Measurements from ENCODE around the gene C1orf198. TPM values are rescaled to one million over a fixed set of nuclear protein-coding genes. Genes with fewer than 3 reads are reported as not detected.

C1orf198 gene
- total and polyA plus RNA-seq, 4 donors, result 3.9 to 11.1 (median 10.4) TPM

DNA sequence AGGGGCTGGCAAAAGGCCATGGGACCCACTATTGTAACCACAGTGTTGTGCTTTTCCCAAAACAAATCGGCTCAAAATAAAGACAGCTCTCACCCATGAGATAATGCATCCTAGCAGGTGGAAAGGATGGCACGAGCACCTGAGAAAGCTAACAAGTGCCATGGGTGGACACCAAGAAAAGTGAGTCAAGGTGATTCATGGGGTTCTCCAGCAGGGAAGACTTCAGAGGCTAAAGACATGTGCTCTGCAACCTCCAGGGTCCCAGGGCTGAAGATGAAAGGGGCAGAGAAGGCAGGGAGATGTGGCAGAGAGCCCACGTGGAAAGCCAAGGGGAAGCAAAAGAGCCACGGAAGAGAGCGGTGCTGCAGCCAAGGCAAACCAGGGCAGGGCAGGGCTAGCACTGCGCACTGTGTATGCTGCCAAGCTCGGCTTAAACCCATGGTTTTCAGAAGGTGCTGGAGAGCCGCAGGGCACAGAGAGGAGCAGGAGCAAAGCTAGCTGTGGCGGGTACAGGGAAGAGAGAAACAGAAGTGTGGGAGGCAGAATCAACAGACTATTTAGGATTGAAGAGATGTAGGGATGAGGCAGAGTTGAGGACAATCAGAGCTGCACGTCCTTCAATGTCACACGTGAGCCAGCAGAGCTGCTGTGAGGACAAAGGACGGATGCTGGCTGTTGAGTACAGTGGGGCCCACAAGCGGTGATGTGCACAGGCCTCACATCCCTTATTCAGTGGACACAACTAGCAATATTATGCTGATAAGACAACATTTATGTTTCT, 41.8 kb upstream of the C1orf198 start:
- no peak for DNase-seq (ENCODE audit: low spot score)
- Histone ChIP-seq H3K36me3 (ENCODE audit: control insufficient read depth in 4 of 4, insufficient read depth in 3 of 4, low read depth in 1 of 4, low read length in 3 of 4) (peaks cover 5 to 20% (median 14%) of the 10 kb centered on the region in 4 donors), H3K4me1 (ENCODE audit: control insufficient read depth in 4 of 4, insufficient read depth in 4 of 4, low read length in 3 of 4) (peaks cover 0 to 3% (median 0%) of the 10 kb centered on the region in 4 donors), H3K9ac (ENCODE audit: low read depth in 1 of 2, low read length in 2 of 2) (no peak overlapping the region), H3K4me3 (ENCODE audit: low read depth in 1 of 3, low read length in 3 of 3) (no peak overlapping the region), H3K27me3 (ENCODE audit: control insufficient read depth in 4 of 4, insufficient read depth in 4 of 4, low read length in 3 of 4) (no peaks in the 10 kb centered on the region), H3K27ac (ENCODE audit: low read depth in 1 of 2, low read length in 2 of 2) (no peak overlapping the region), H3K9me3 (ENCODE audit: control insufficient read depth in 4 of 4, low read length in 3 of 4) (no peaks in the 10 kb centered on the region)
- TF ChIP-seq RAD21 (IDR thresholded peaks at IDR 0.05), result no peak
- TF ChIP-seq, protein P1, sequence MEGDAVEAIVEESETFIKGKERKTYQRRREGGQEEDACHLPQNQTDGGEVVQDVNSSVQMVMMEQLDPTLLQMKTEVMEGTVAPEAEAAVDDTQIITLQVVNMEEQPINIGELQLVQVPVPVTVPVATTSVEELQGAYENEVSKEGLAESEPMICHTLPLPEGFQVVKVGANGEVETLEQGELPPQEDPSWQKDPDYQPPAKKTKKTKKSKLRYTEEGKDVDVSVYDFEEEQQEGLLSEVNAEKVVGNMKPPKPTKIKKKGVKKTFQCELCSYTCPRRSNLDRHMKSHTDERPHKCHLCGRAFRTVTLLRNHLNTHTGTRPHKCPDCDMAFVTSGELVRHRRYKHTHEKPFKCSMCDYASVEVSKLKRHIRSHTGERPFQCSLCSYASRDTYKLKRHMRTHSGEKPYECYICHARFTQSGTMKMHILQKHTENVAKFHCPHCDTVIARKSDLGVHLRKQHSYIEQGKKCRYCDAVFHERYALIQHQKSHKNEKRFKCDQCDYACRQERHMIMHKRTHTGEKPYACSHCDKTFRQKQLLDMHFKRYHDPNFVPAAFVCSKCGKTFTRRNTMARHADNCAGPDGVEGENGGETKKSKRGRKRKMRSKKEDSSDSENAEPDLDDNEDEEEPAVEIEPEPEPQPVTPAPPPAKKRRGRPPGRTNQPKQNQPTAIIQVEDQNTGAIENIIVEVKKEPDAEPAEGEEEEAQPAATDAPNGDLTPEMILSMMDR (IDR thresholded peaks at IDR 0.05; ENCODE audit: low read depth, low read length, missing input control), result no peak
- TF ChIP-seq, protein P2, sequence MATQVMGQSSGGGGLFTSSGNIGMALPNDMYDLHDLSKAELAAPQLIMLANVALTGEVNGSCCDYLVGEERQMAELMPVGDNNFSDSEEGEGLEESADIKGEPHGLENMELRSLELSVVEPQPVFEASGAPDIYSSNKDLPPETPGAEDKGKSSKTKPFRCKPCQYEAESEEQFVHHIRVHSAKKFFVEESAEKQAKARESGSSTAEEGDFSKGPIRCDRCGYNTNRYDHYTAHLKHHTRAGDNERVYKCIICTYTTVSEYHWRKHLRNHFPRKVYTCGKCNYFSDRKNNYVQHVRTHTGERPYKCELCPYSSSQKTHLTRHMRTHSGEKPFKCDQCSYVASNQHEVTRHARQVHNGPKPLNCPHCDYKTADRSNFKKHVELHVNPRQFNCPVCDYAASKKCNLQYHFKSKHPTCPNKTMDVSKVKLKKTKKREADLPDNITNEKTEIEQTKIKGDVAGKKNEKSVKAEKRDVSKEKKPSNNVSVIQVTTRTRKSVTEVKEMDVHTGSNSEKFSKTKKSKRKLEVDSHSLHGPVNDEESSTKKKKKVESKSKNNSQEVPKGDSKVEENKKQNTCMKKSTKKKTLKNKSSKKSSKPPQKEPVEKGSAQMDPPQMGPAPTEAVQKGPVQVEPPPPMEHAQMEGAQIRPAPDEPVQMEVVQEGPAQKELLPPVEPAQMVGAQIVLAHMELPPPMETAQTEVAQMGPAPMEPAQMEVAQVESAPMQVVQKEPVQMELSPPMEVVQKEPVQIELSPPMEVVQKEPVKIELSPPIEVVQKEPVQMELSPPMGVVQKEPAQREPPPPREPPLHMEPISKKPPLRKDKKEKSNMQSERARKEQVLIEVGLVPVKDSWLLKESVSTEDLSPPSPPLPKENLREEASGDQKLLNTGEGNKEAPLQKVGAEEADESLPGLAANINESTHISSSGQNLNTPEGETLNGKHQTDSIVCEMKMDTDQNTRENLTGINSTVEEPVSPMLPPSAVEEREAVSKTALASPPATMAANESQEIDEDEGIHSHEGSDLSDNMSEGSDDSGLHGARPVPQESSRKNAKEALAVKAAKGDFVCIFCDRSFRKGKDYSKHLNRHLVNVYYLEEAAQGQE (IDR thresholded peaks at IDR 0.05), result no peak
- 94% methylated on average over 13 of the region's 13 CpGs for WGBS

DNA sequence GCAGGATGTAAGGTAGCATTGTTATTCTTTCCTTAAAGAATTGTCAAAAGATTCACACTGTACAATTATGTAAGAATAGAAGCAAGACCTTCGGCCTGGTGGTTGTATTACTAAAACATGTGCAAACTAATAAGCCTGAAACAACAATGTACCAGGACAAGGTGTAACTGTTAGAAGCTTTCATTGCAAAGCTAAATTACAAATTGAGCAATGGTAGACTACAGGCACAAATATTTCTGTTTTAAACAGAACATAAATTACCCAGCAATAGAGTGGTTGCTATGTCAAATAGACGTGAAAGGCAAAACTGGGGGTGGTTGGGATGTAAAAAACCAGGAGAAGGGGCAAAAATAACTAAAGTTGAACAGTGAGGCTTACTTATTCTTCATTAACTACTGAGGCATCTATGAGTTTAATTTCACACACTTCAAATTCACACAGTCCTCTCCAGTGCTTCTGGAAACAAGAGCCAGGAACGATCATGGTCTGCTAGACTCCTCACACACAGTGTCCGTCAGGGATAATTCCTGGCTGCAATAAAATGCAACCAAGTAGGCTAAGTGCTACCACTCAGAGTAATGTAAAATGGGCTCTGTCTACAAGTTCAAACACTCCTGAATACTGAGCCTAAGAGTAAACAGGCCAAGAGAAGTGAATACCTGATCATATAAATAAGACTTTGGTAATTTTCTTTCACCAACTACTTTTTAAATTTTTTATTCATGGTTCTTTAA, 39.3 kb upstream of the C1orf198 start:
- H3K27ac ChIP-seq (ENCODE audit: low read depth in 1 of 2, low read length in 2 of 2), result no peak overlapping the region
- no peak overlapping the region for H3K9ac ChIP-seq (ENCODE audit: low read depth in 1 of 2, low read length in 2 of 2)
- no peak overlapping the region for H3K4me3 ChIP-seq (ENCODE audit: low read depth in 1 of 3, low read length in 3 of 3)
- no peaks in the 10 kb centered on the region for H3K27me3 ChIP-seq (ENCODE audit: control insufficient read depth in 4 of 4, insufficient read depth in 4 of 4, low read length in 3 of 4)
- DNase-seq (ENCODE audit: low spot score), result no peak
- H3K36me3 ChIP-seq (ENCODE audit: control insufficient read depth in 4 of 4, insufficient read depth in 3 of 4, low read depth in 1 of 4, low read length in 3 of 4), result peaks cover 1 to 16% (median 12%) of the 10 kb centered on the region in 4 donors
- no peaks in the 10 kb centered on the region for H3K9me3 ChIP-seq (ENCODE audit: control insufficient read depth in 4 of 4, low read length in 3 of 4)
- H3K4me1 ChIP-seq (ENCODE audit: control insufficient read depth in 4 of 4, insufficient read depth in 4 of 4, low read length in 3 of 4), result peaks cover 0 to 3% (median 0%) of the 10 kb centered on the region in 4 donors
- WGBS, result 92% methylated on average over 4 of the region's 4 CpGs
- TF ChIP-seq FOXA1 (IDR thresholded peaks at IDR 0.05) (no peak), JUND (IDR thresholded peaks at IDR 0.05) (no peak), NR2F2 (IDR thresholded peaks at IDR 0.05) (no peak), GABPA (IDR thresholded peaks at IDR 0.05 in 1 of 2, conservative IDR thresholded peaks at IDR 0.05 in 1 of 2) (no peak), TAF1 (conservative IDR thresholded peaks at IDR 0.05) (no peak), RXRA (IDR thresholded peaks at IDR 0.05) (no peak), HNF4G (IDR thresholded peaks at IDR 0.05) (no peak), HNF4A (conservative IDR thresholded peaks at IDR 0.05) (no peak), SP1 (IDR thresholded peaks at IDR 0.05) (no peak), YY1 (IDR thresholded peaks at IDR 0.05) (no peak), EGR1 (IDR thresholded peaks at IDR 0.05; ENCODE audit: low read depth in 2 of 2) (no peak)
- TF ChIP-seq, protein P2 (IDR thresholded peaks at IDR 0.05), result no peak
- TF ChIP-seq, protein P3, sequence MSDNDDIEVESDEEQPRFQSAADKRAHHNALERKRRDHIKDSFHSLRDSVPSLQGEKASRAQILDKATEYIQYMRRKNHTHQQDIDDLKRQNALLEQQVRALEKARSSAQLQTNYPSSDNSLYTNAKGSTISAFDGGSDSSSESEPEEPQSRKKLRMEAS (IDR thresholded peaks at IDR 0.05), result no peak
- TF ChIP-seq, protein P4, sequence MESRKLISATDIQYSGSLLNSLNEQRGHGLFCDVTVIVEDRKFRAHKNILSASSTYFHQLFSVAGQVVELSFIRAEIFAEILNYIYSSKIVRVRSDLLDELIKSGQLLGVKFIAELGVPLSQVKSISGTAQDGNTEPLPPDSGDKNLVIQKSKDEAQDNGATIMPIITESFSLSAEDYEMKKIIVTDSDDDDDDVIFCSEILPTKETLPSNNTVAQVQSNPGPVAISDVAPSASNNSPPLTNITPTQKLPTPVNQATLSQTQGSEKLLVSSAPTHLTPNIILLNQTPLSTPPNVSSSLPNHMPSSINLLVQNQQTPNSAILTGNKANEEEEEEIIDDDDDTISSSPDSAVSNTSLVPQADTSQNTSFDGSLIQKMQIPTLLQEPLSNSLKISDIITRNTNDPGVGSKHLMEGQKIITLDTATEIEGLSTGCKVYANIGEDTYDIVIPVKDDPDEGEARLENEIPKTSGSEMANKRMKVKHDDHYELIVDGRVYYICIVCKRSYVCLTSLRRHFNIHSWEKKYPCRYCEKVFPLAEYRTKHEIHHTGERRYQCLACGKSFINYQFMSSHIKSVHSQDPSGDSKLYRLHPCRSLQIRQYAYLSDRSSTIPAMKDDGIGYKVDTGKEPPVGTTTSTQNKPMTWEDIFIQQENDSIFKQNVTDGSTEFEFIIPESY (IDR thresholded peaks at IDR 0.05), result no peak
- TF ChIP-seq, protein P1 (IDR thresholded peaks at IDR 0.05; ENCODE audit: low read depth, low read length, missing input control), result no peak
